Measurements from ENCODE around the gene COPS7A.

COPS7A gene

GRCh38 chr12:6752167-6752920 lies 28.5 kb downstream of the COPS7A start:
- Histone ChIP-seq H3K4me3 (ENCODE audit: low read depth, low read length) (peak overlapping the region; percentile 88), H3K27me3 (ENCODE audit: control insufficient read depth, insufficient read depth, low read length) (no peaks in the 10 kb centered on the region), H3K36me3 (ENCODE audit: control insufficient read depth, insufficient read depth, low read length) (peaks cover 48% of the 10 kb centered on the region), H3K9me3 (ENCODE audit: control insufficient read depth, insufficient read depth, low read depth, low read length) (no peaks in the 10 kb centered on the region), H3K9ac (ENCODE audit: low read length) (peak overlapping the region; percentile 98), H3K4me1 (ENCODE audit: control insufficient read depth, insufficient read depth, low read length) (peaks cover 15% of the 10 kb centered on the region), H3K27ac (ENCODE audit: low read depth, low read length) (peak overlapping the region; percentile 94)

DNA sequence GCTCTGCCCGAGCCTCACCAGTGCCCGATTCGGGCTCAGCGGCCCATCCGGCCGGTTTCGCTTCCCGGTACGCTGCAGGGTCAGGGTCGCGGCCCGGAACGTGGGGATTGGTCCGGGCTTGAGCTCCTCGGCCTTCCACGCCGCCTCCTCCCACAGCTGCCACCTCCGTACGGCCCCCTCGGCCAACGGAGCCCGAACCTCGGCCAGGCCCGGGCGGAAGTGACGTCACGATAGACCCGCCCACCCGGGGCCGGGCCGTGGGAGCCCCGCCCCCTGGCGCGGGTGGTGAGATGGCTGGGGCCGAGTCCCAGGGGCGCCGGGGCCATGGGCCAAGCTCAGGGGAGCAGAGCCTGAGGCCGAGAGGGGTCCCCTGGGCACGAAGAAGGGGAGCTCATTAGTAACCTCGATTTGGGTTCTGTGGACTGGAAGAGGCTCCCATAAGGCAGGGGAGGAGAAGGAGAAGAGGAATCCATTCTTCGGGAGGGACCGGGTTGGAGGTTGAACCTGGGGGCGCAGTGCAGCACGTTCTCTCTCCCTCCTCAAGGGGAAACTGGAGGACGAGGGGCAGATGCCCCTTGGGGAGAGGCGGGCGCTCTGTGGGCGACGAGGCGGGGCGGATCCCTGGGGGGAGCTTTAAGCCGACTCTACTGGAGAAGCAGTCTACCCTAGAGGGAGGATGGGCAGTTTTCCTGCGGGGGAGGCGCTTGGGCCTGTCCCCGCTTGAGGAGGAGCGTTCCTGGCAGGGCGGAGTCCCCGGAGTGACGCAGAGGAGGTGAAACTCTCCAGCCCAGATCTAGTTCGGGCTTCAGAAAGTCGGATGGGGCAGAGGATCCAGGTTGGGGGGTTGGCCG lies 29.3 kb downstream of the COPS7A start, which contains the start of gene MLF2:
TSS of gene MLF2 (minus strand) at position 221 of the 851 bp plus-strand sequence. CDS start 807 bp downstream, outside the sequence.
- H3K27me3 ChIP-seq (ENCODE audit: control insufficient read depth, insufficient read depth, low read length): no peaks in the 10 kb centered on the region
- H3K9ac ChIP-seq (ENCODE audit: low read length): peak within 1 kb of the TSS; percentile 98
- peak within 1 kb of the TSS; percentile 88 for H3K4me3 ChIP-seq (ENCODE audit: low read depth, low read length)
- peaks cover 15% of the 10 kb centered on the region for H3K4me1 ChIP-seq (ENCODE audit: control insufficient read depth, insufficient read depth, low read length)
- H3K27ac ChIP-seq (ENCODE audit: low read depth, low read length): peak within 1 kb of the TSS; percentile 94
- H3K9me3 ChIP-seq (ENCODE audit: control insufficient read depth, insufficient read depth, low read depth, low read length): no peaks in the 10 kb centered on the region
- peaks cover 40% of the 10 kb centered on the region for H3K36me3 ChIP-seq (ENCODE audit: control insufficient read depth, insufficient read depth, low read length)

DNA sequence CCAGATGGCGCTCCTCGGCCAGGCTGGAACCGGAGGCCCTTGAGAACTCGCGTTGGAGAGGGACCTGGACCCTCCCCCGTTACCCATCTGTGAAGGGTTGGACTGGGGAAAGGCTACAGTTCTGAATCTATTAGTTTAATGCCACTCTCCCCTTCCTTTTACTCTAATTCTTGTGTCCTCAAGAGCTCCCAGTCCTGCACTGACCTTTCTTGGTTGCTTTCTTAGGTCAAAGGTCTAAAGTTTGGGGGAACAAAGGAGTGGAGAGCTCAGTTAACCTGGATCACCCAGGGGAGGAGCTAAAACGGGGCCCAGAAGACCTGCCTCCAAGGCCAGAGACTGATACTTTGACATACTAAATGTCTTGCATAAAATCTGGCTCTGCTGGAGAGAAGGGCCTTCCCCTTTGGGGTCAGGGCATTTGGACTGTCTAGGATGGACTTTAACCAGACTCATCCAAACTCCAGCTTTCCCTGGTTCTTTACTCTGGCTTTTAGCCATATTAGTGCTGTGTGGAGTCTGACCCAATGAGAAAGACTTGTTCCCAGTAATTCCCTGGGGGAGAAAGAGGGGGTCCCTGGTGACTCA lies 30.0 kb downstream of the COPS7A start:
- Histone ChIP-seq H3K4me1 (ENCODE audit: control insufficient read depth, insufficient read depth, low read length) (peaks cover 21% of the 10 kb centered on the region), H3K9me3 (ENCODE audit: control insufficient read depth, insufficient read depth, low read depth, low read length) (no peaks in the 10 kb centered on the region), H3K27me3 (ENCODE audit: control insufficient read depth, insufficient read depth, low read length) (no peaks in the 10 kb centered on the region), H3K27ac (ENCODE audit: low read depth, low read length) (no peak overlapping the region), H3K9ac (ENCODE audit: low read length) (peak overlapping the region; percentile 5), H3K4me3 (ENCODE audit: low read depth, low read length) (peak overlapping the region; percentile 88), H3K36me3 (ENCODE audit: control insufficient read depth, insufficient read depth, low read length) (peaks cover 32% of the 10 kb centered on the region)

DNA sequence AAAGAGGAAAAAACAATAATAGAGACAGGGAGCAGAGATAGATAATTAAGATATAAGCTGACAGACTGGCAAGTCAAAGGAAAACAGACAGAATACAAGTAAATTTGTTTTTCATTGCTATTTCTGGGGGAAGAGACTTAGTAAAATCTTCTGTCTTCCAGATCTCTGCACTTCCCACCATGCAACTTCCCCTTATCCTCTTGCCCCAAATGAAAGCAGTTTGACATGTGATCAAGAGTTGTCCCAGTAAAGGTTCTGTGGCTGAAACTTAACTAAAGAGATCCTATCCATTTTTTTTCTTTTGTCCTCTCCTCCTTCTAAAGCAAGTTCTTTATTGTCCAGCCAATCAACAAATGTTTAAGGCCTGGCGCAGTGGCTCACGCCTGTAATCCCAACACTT lies 30.6 kb downstream of the COPS7A start:
- H3K4me1 ChIP-seq (ENCODE audit: control insufficient read depth, insufficient read depth, low read length): peaks cover 22% of the 10 kb centered on the region
- no peak overlapping the region for H3K9ac ChIP-seq (ENCODE audit: low read length)
- H3K27me3 ChIP-seq (ENCODE audit: control insufficient read depth, insufficient read depth, low read length): no peaks in the 10 kb centered on the region
- H3K27ac ChIP-seq (ENCODE audit: low read depth, low read length): no peak overlapping the region
- H3K4me3 ChIP-seq (ENCODE audit: low read depth, low read length): no peak overlapping the region
- peaks cover 27% of the 10 kb centered on the region for H3K36me3 ChIP-seq (ENCODE audit: control insufficient read depth, insufficient read depth, low read length)
- no peaks in the 10 kb centered on the region for H3K9me3 ChIP-seq (ENCODE audit: control insufficient read depth, insufficient read depth, low read depth, low read length)

DNA sequence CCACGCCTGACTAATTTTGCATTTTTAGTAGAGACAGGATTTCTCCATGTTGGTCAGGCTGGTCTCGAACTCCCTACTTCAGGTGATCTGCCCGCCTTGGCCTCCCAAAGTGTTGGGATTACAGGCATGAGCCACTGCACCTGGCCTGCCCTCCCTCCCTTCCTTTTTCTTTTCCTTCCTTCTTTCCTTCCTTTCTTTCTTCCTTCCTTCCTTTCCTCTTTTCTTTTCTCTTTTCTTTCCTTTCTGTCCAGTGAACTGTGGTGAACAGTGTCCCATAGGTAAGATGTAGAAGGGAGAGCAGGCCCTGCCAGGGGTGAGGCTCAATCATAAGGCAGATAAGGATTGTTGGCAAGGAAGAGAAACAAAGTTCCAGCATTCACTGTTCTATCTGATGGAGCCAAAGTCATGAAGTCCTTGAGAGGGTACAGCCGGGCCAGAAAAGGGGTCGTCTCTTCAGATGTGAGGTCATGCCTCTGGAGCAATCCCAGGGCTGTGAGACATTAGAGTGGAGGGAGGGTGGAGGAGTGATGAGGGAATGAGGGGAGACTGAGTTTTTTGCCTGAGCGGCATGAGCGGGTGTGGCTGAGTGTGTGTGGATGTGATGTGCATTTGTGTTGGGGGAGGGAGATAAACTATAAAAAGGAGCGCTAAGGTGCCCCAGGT lies 33.3 kb downstream of the COPS7A start:
- H3K9me3 ChIP-seq (ENCODE audit: control insufficient read depth, insufficient read depth, low read depth, low read length): no peaks in the 10 kb centered on the region
- no peaks in the 10 kb centered on the region for H3K27me3 ChIP-seq (ENCODE audit: control insufficient read depth, insufficient read depth, low read length)
- peaks cover 17% of the 10 kb centered on the region for H3K4me1 ChIP-seq (ENCODE audit: control insufficient read depth, insufficient read depth, low read length)
- no peak overlapping the region for H3K4me3 ChIP-seq (ENCODE audit: low read depth, low read length)
- no peak overlapping the region for H3K9ac ChIP-seq (ENCODE audit: low read length)
- H3K27ac ChIP-seq (ENCODE audit: low read depth, low read length): no peak overlapping the region
- no peaks in the 10 kb centered on the region; the same call in 1 of the 2 replicates for H3K36me3 ChIP-seq (ENCODE audit: control insufficient read depth, insufficient read depth, low read length)

DNA sequence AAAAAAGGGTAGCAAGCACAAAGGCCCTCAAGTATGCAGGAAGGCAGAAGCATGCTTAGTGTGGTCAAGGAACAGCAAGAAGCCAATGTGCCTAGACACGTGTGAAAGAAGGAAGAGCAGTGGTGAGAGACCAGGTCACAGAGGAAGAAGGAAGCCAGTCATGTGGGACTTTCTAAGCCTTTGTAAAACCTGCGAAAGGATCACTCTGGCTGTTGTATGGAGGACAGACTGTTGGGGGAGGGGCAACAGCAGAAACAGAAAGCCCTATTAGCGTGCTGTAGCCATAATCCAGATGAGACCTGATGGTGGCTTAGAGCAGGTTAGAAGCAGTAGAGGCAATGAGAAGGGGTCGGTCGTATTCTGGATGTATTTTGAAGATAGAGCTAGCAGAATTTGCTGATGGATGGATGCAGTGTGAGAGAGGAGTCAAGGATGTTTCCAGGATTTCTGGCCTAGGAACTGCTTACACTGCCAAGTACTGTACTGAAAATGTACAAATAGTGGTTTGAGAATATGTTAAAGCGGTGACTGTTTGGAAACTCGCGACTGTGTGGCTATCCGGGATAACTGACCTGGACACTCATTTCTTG lies 34.8 kb downstream of the COPS7A start:
- Histone ChIP-seq H3K36me3 (ENCODE audit: control insufficient read depth, insufficient read depth, low read length) (no peaks in the 10 kb centered on the region), H3K4me1 (ENCODE audit: control insufficient read depth, insufficient read depth, low read length) (peaks cover 22% of the 10 kb centered on the region)

GRCh38 chr12:6759741-6760140 lies 35.9 kb downstream of the COPS7A start:
- peaks cover 18% of the 10 kb centered on the region; the same call in 1 of the 2 replicates for H3K4me1 ChIP-seq (ENCODE audit: control insufficient read depth, insufficient read depth, low read length)
- H3K4me3 ChIP-seq (ENCODE audit: low read depth, low read length): no peak overlapping the region
- H3K27me3 ChIP-seq (ENCODE audit: control insufficient read depth, insufficient read depth, low read length): no peaks in the 10 kb centered on the region
- H3K9ac ChIP-seq (ENCODE audit: low read length): no peak overlapping the region
- H3K9me3 ChIP-seq (ENCODE audit: control insufficient read depth, insufficient read depth, low read depth, low read length): no peaks in the 10 kb centered on the region
- no peaks in the 10 kb centered on the region for H3K36me3 ChIP-seq (ENCODE audit: control insufficient read depth, insufficient read depth, low read length)
- no peak overlapping the region for H3K27ac ChIP-seq (ENCODE audit: low read depth, low read length)

More for the DNA sequence above, 34.8 kb downstream of the COPS7A start:
- Histone ChIP-seq H3K9me3 (ENCODE audit: control insufficient read depth, insufficient read depth, low read depth, low read length) (no peaks in the 10 kb centered on the region), H3K9ac (ENCODE audit: low read length) (no peak overlapping the region), H3K27me3 (ENCODE audit: control insufficient read depth, insufficient read depth, low read length) (no peaks in the 10 kb centered on the region), H3K4me3 (ENCODE audit: low read depth, low read length) (no peak overlapping the region), H3K27ac (ENCODE audit: low read depth, low read length) (no peak overlapping the region)

DNA sequence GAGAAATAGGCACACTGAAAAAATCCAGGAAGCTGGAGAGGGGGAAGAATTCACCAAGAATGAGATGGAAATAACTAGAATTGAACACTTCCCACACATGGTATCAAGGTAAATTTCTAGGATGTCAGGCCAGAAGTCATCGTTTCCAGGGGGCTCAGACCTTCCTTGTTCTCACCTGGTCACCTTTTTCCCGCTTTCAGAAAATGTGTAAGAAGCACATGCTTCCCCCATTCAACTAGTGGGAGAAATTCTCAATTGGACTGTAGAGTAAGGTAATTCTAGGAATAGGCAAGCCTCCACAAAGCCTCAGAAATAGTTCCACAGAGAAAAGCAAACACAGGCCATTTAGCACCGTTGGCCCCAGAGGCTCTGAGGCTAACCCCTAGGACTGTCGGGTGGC lies 39.5 kb downstream of the COPS7A start:
- Histone ChIP-seq H3K4me3 (ENCODE audit: low read depth, low read length) (peak overlapping the region; percentile 17), H3K27me3 (ENCODE audit: control insufficient read depth, insufficient read depth, low read length) (no peaks in the 10 kb centered on the region), H3K36me3 (ENCODE audit: control insufficient read depth, insufficient read depth, low read length) (no peaks in the 10 kb centered on the region), H3K9ac (ENCODE audit: low read length) (peak overlapping the region; percentile 53), H3K27ac (ENCODE audit: low read depth, low read length) (peak overlapping the region; percentile 77; the same call in 1 of the 2 replicates), H3K9me3 (ENCODE audit: control insufficient read depth, insufficient read depth, low read depth, low read length) (no peaks in the 10 kb centered on the region), H3K4me1 (ENCODE audit: control insufficient read depth, insufficient read depth, low read length) (peaks cover 28% of the 10 kb centered on the region)

- H3K4me3 ChIP-seq (ENCODE audit: low read depth, low read length): peak overlapping the region; percentile 79
- peak overlapping the region; percentile 77 for H3K27ac ChIP-seq (ENCODE audit: low read depth, low read length)
- H3K27me3 ChIP-seq (ENCODE audit: control insufficient read depth, insufficient read depth, low read length): no peaks in the 10 kb centered on the region
- peaks cover 30% of the 10 kb centered on the region for H3K4me1 ChIP-seq (ENCODE audit: control insufficient read depth, insufficient read depth, low read length)
- 0 out of 2 replicates have a peak, but pooled peaks cover under 1% of the 10 kb centered on the region for H3K36me3 ChIP-seq (ENCODE audit: control insufficient read depth, insufficient read depth, low read length)
- no peaks in the 10 kb centered on the region for H3K9me3 ChIP-seq (ENCODE audit: control insufficient read depth, insufficient read depth, low read depth, low read length)
- H3K9ac ChIP-seq (ENCODE audit: low read length): peak overlapping the region; percentile 53
Measured at GRCh38 chr12:6764011-6764828, 40.4 kb downstream of the COPS7A start.

Measured in HUES6 (cell line).